ENCODE results near the gene C12orf54.

- TF ChIP-seq, protein P1, sequence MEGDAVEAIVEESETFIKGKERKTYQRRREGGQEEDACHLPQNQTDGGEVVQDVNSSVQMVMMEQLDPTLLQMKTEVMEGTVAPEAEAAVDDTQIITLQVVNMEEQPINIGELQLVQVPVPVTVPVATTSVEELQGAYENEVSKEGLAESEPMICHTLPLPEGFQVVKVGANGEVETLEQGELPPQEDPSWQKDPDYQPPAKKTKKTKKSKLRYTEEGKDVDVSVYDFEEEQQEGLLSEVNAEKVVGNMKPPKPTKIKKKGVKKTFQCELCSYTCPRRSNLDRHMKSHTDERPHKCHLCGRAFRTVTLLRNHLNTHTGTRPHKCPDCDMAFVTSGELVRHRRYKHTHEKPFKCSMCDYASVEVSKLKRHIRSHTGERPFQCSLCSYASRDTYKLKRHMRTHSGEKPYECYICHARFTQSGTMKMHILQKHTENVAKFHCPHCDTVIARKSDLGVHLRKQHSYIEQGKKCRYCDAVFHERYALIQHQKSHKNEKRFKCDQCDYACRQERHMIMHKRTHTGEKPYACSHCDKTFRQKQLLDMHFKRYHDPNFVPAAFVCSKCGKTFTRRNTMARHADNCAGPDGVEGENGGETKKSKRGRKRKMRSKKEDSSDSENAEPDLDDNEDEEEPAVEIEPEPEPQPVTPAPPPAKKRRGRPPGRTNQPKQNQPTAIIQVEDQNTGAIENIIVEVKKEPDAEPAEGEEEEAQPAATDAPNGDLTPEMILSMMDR (IDR thresholded peaks at IDR 0.05 in 4 of 5, conservative IDR thresholded peaks at IDR 0.05 in 1 of 5): no peak
- TF ChIP-seq POLR2A (IDR thresholded peaks at IDR 0.05): no peak
Measured at GRCh38 chr12:48545833-48546469, 63.7 kb downstream of the C12orf54 start.

Data from gastrocnemius medialis (tissue), 4 donors.